ENCODE data around the gene FUT7. TPM values are rescaled to one million over a fixed set of nuclear protein-coding genes. Genes with fewer than 3 reads are reported as not detected.

The FUT7 gene
- total and polyA plus RNA-seq, 2 experiments from 2014 or later = not detected

GRCh38 chr9:137017071-137017470 is 14.8 kb downstream of the FUT7 start:
- H3K4me3 ChIP-seq = no peak overlapping the region
- DNase-seq (ENCODE audit: low read depth in 1 of 2, low spot score in 1 of 2) = no peak
- TF ChIP-seq CTCF (IDR thresholded peaks at IDR 0.05; ENCODE audit: low read depth, low read length) = no peak
- no peak overlapping the region for H3K27ac ChIP-seq
- peaks cover 12% of the 10 kb centered on the region for H3K36me3 ChIP-seq
- H3K9me3 ChIP-seq (ENCODE audit: low read depth) = no peaks in the 10 kb centered on the region
- no peaks in the 10 kb centered on the region for H3K27me3 ChIP-seq
- no peaks in the 10 kb centered on the region for H3K4me1 ChIP-seq (ENCODE audit: low read depth)

GRCh38 chr9:137016436-137016835 is 15.5 kb downstream of the FUT7 start:
- Histone ChIP-seq H3K36me3 (peaks cover 12% of the 10 kb centered on the region), H3K27me3 (no peaks in the 10 kb centered on the region), H3K4me3 (no peak overlapping the region), H3K9me3 (ENCODE audit: low read depth) (no peaks in the 10 kb centered on the region), H3K27ac (no peak overlapping the region), H3K4me1 (ENCODE audit: low read depth) (no peaks in the 10 kb centered on the region)
- no peak for TF ChIP-seq CTCF (IDR thresholded peaks at IDR 0.05; ENCODE audit: low read depth, low read length)
- DNase-seq (ENCODE audit: low read depth in 1 of 2, low spot score in 1 of 2) = no peak

DNA sequence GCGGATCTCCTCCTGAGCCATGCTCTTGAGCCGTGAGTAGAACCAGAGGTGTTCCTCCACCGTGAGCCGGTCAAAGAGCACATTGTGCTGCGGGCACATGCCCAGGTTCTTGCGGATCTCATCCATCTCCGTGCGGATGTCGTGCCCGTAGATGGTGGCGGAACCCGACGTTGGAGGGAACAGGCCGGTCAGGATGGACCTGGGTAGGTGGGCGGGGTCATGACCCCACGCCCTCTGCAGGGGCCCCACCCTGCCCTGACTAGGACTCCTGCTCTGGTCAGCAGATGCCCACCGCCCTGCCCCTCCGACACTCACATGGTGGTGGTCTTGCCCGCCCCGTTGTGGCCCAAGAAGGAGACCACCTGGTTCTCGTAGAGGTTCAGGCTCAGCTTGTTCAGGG is 15.9 kb downstream of the FUT7 start:
- Histone ChIP-seq H3K27ac (no peak overlapping the region), H3K9me3 (ENCODE audit: low read depth) (no peaks in the 10 kb centered on the region), H3K4me3 (no peak overlapping the region), H3K4me1 (ENCODE audit: low read depth) (no peaks in the 10 kb centered on the region), H3K36me3 (peaks cover 12% of the 10 kb centered on the region), H3K27me3 (no peaks in the 10 kb centered on the region)
- DNase-seq (ENCODE audit: low read depth in 1 of 2, low spot score in 1 of 2) = no peak
- no peak for TF ChIP-seq CTCF (IDR thresholded peaks at IDR 0.05; ENCODE audit: low read depth, low read length)

- Histone ChIP-seq H3K27ac (no peak overlapping the region), H3K4me3 (no peak overlapping the region), H3K36me3 (peaks cover 12% of the 10 kb centered on the region), H3K4me1 (ENCODE audit: low read depth) (no peaks in the 10 kb centered on the region), H3K27me3 (no peaks in the 10 kb centered on the region), H3K9me3 (ENCODE audit: low read depth) (no peaks in the 10 kb centered on the region)
- DNase-seq (ENCODE audit: low read depth in 1 of 2, low spot score in 1 of 2) = no peak
- no peak for TF ChIP-seq CTCF (IDR thresholded peaks at IDR 0.05; ENCODE audit: low read depth, low read length)
Measured at GRCh38 chr9:137015540-137015930, 16.4 kb downstream of the FUT7 start.

DNA sequence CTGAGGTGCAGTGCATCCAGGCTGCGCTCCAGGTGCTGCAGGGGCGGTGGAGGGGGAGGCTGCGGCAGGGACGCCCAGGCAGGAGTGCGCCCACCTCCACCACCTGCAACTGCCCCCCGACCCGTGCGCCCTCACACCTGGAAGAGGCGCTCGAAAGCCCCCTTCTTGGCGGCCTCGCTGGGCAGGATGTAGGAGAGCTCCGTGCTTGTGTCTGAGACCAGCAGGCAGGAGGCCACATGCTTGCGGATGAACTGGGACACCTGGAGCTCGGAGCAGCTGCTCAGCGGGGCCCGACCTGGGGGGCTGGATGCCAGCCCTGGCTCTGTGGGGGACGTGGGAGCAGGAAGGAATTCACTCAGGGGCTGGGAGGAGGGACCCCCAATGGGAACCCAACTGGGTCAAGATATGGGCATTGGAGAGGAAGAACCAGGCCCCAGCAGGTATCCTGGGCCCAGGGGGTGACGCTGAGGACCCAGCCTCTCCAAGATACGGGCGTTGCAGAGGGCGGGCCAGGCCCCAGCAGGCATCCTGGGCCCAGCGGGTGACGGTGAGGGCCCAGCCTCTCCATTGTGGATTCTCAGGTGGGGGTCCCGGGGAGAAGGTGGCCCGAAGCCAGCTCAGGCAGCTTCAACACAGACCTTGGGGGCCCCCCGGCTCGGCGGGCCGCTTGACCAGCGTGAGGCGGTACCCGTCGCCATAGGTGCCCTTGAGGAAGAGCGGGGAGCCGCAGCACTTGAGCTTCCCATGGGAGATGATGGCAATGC is 16.9 kb downstream of the FUT7 start:
- Histone ChIP-seq H3K36me3 (peaks cover 12% of the 10 kb centered on the region), H3K9me3 (ENCODE audit: low read depth) (no peaks in the 10 kb centered on the region), H3K4me1 (ENCODE audit: low read depth) (no peaks in the 10 kb centered on the region), H3K4me3 (no peak overlapping the region), H3K27ac (no peak overlapping the region), H3K27me3 (no peaks in the 10 kb centered on the region)
- no peak for TF ChIP-seq CTCF (IDR thresholded peaks at IDR 0.05; ENCODE audit: low read depth, low read length)
- no peak for DNase-seq (ENCODE audit: low read depth in 1 of 2, low spot score in 1 of 2)

All from cardiac muscle cell (in vitro differentiated cells and primary cell).